Fibroblast of the aortic adventitia (primary cell): ENCODE measurements around the gene CTBP1. TPM values are rescaled to one million over a fixed set of nuclear protein-coding genes. Genes with fewer than 3 reads are reported as not detected.
A peak's percentile ranks its signal among the peaks of the same experiment; 100 is the strongest.

ENCODE experiments used
- DNase-seq: peaks from one replicate; pipeline ENCODE4 v3.0.0-alpha.2; 2010; ENCODE audit warnings: low read depth
- H3K4me3 ChIP-seq: 2 replicates; pipeline ENCODE4 v1.5.1; 2011; ENCODE audit warnings: low read depth, mild to moderate bottlenecking, control low read depth, low read length, moderate library complexity
- total RNA-seq: library from RNA; depleted of rRNA; stranded (reverse); fragments of >200 nt; gene quantifications from 2 replicates; pipeline ENCODE4 v1.2.3, GENCODE V29; 2012; ENCODE audit warnings: low replicate concordance
- TF ChIP-seq, protein P1 (sequence below): IDR thresholded peaks from 2 replicates; pipeline ENCODE4 v1.5.1; 2011; ENCODE audit warnings: mild to moderate bottlenecking, low read length, control low read depth, inconsistent platforms; ENCODE audit not compliant: insufficient read depth

The CTBP1 gene
- total RNA-seq, result 141 and 191 TPM in 2 replicates

DNA sequence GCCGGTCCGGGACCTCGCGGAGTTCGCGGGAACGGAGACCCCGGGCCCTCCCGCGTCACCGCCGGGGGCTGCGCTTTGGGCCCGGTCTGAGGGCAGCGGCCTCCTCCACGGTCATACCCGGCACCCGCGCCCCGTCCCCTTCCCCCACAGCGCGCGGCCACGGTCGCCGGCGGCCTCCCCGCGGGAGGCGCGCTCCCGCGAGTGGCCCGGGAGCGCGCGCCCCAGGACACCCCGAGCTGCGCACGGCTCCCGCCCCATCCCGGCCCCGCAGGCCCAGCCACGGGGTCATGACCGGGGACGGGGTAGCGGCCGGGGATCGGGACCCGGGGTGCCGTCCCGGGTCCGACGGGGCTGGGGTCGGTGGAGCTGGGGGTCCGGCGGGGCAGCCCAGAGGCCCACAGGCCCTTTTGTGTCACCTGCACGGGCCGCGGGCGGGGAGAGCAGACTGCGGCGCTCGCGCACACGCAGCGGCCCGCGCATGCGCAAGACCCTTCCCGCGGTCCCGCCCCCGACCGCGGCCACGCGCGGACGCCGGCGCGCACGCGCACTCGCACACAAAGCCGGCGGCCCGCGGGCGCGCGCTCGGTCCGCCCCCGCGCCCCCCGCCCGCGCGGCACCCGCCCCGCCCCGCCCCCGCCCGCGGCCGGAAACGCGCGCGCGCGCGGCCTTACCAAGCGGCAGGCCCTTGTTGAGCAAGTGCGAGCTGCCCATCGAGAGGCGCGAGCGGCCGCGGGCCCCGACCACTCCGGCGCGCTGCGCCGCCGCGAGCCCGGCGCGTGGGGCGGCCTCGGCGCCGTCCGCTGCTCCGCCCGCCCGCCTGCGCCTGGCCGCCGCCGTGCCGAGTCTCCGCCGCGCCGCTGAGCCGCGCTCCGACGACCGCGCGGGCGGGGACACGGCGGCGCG, at the start of gene CTBP1:
TSS of gene CTBP1 (minus strand) at position 886 of the 903 bp plus-strand sequence. CDS start 7,799 bp downstream, outside the sequence.
- TF ChIP-seq, protein P1, sequence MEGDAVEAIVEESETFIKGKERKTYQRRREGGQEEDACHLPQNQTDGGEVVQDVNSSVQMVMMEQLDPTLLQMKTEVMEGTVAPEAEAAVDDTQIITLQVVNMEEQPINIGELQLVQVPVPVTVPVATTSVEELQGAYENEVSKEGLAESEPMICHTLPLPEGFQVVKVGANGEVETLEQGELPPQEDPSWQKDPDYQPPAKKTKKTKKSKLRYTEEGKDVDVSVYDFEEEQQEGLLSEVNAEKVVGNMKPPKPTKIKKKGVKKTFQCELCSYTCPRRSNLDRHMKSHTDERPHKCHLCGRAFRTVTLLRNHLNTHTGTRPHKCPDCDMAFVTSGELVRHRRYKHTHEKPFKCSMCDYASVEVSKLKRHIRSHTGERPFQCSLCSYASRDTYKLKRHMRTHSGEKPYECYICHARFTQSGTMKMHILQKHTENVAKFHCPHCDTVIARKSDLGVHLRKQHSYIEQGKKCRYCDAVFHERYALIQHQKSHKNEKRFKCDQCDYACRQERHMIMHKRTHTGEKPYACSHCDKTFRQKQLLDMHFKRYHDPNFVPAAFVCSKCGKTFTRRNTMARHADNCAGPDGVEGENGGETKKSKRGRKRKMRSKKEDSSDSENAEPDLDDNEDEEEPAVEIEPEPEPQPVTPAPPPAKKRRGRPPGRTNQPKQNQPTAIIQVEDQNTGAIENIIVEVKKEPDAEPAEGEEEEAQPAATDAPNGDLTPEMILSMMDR, result no peak
- peak within 1 kb of the TSS; percentile 75 for H3K4me3 ChIP-seq
- DNase-seq, result peak; percentile 84

DNA sequence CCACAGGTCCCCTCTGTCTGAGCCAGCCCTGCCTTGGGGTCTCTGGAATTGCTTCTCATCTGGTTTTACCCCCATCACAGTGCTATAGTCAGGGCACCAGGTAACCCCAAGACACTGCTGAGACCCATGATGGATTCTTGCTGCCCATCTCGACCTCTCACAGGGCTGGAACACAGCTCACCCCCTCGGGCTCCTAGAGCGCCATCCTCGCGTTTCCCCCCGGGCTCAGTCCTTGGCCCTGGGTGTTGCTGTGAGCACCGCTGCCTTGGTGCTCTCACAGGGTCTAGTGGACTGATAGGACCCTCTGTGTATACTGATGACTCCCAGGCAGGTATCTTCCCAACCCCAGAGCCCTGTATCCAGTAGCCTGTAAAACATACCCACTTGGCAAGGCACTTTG, 49.5 kb upstream of the CTBP1 start:
- TF ChIP-seq, protein P1, result no peak
- no peak for DNase-seq
- H3K4me3 ChIP-seq, result no peak overlapping the region

- TF ChIP-seq, protein P1, result no peak
- DNase-seq, result no peak
- no peak overlapping the region for H3K4me3 ChIP-seq
Measured at GRCh38 chr4:1297456-1298325, 48.8 kb upstream of the CTBP1 start.

- no peak overlapping the region for H3K4me3 ChIP-seq
- DNase-seq, result no peak
- TF ChIP-seq, protein P1, result no peak
Measured at GRCh38 chr4:1297023-1297395, 48.1 kb upstream of the CTBP1 start.

DNA sequence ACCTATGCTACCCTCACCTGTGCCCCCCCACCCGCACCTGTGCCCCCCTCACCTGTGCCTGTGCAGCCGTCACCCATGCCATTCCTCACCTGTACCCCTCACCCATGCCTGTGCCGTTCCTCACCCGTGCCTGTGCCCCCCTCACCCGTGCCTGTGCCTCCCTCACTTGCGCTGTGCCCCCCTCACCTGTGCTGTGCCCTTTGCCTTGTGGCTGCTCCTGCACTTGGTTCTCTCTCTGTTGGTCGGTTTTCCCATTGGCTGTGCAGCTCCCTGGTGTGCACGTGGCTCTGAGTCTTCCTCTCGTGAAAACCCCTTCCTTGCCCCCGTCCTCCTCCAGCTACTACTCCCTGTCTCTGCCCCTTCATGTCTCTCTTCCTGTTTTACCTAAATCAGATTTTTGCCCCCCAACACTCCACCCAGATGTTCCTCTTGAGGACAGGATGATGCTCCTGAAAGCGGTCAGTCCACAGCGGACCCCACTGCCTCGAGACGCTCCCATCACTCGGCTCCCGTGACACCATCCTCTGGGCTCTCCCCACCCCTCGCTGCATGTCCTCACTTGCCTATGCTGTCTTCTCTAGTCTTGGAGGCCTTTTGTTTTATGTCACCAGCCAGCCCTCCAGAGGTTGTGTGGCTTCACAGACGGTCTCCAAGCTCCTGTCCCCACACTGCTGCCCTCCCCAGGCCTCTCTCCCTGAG, 47.5 kb upstream of the CTBP1 start:
- DNase-seq, result no peak

More for the DNA sequence above, 47.5 kb upstream of the CTBP1 start:
- TF ChIP-seq, protein P1, result no peak
- H3K4me3 ChIP-seq, result no peak overlapping the region
